DND-41 (cell line): ENCODE results near the gene MTPN.

ENCODE experiments used
- EZH2 ChIP-seq: IDR thresholded peaks from 3 replicates; pipeline ENCODE4 v1.6.1; 2012; ENCODE audit warnings: borderline replicate concordance, low read depth, mild to moderate bottlenecking, moderate library complexity, low read length, inconsistent platforms; ENCODE audit not compliant: severe bottlenecking
- TF ChIP-seq, protein P1 (sequence below): IDR thresholded peaks from 2 replicates; pipeline ENCODE4 v1.5.1; 2012; ENCODE audit warnings: borderline replicate concordance, low read length, moderate library complexity, mild to moderate bottlenecking; ENCODE audit not compliant: poor library complexity, severe bottlenecking; ENCODE audit errors: extremely low read depth

DNA sequence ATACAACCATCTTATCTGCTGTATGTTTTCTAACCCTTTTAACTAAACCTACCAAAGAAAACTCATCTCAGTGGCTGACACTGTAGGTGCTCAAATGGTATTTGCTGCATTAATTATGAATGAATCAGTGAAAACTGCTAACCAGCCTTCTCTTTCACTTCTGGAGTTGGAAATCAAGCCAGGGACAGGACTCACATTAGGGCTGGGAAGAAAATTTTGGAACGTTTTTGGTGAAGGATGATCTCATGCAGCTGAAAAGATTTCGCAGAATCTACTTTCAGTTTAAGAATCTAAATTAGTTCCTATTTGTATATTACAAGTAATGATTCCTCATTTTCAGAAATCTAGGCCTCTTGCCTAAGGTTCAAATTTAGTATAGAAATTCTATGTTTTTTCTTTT lies 12.9 kb downstream of the MTPN start:
- TF ChIP-seq, protein P1, sequence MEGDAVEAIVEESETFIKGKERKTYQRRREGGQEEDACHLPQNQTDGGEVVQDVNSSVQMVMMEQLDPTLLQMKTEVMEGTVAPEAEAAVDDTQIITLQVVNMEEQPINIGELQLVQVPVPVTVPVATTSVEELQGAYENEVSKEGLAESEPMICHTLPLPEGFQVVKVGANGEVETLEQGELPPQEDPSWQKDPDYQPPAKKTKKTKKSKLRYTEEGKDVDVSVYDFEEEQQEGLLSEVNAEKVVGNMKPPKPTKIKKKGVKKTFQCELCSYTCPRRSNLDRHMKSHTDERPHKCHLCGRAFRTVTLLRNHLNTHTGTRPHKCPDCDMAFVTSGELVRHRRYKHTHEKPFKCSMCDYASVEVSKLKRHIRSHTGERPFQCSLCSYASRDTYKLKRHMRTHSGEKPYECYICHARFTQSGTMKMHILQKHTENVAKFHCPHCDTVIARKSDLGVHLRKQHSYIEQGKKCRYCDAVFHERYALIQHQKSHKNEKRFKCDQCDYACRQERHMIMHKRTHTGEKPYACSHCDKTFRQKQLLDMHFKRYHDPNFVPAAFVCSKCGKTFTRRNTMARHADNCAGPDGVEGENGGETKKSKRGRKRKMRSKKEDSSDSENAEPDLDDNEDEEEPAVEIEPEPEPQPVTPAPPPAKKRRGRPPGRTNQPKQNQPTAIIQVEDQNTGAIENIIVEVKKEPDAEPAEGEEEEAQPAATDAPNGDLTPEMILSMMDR = no peak
- TF ChIP-seq EZH2 = no peak
